GM10847 (cell line): ENCODE data around the gene ACOX1.

ENCODE experiments used
- POLR2A ChIP-seq: IDR thresholded peaks from 2 replicates; pipeline ENCODE4 v1.6.1; 2011; ENCODE audit not compliant: insufficient read length; ENCODE audit errors: extremely low read depth

Gene ACOX1

DNA sequence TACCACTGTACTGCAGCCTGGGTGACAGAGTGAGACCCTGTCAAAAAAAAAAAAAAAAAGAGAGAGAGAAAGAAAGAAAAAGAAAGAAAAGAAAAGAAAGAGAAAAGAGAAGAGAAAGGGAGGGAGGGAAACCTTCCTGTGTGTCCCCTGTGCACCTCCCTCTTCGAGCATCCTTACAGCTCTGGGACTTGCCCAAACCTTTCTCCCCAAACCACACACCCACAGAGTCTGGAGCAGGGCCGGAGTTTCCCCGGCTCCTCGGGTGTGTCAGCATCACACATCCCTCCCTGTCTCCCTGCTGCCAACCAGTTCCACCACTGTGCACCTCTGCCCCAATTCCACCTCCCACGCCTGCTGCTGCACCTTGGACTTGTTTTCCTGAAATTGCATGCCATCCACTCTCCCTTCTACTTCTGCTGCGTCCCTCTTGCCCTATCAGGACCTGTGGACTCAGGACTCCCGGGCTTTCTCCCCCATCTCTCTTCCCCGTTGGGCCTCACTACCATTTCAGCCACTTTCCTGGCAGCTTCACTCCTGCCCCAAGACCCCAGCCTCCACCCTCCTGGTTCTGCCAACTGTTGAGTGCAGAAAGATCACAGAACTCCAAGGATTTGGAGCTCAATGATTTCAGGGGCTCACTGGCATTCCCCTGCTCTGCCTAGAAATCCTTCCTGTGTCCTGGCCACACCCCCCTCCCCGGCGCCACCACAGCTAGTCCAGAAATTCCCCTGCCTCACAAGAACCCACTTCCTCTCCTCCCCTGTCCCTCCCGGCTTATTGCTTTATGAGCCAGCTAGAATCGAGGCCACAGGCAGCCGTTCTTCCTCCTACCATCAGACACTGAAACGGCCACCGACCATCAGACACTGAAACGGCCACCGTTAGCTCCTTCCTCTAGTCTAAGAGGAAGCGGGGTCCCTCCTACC, 18.0 kb upstream of the ACOX1 start:
- no peak for TF ChIP-seq POLR2A

DNA sequence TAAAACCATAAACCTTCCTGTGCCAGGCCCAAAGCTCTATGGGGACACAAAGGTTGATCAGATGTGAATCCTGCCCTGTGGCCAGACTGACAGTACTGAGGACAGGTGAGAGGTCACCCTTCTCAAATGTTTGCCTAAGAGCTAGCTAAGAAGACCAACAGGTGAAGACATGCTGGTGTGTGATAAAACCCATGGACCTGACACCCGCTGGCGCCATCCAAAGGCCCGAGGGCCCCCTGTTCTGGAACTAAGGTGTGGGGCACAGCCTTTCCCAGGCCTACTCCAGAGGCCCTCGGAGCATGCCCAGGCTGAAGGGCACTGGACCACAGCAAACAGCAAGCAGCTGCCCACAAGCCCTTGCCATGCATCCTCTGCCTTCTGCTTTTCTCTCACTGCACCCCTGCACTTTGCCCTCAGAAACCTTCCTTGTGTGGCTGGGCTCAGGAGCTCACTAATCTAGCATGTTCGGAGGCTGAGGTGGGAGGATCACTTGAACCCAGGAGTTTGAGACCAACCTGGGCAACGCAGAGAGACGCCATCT, 16.5 kb upstream of the ACOX1 start:
- TF ChIP-seq POLR2A = no peak

DNA sequence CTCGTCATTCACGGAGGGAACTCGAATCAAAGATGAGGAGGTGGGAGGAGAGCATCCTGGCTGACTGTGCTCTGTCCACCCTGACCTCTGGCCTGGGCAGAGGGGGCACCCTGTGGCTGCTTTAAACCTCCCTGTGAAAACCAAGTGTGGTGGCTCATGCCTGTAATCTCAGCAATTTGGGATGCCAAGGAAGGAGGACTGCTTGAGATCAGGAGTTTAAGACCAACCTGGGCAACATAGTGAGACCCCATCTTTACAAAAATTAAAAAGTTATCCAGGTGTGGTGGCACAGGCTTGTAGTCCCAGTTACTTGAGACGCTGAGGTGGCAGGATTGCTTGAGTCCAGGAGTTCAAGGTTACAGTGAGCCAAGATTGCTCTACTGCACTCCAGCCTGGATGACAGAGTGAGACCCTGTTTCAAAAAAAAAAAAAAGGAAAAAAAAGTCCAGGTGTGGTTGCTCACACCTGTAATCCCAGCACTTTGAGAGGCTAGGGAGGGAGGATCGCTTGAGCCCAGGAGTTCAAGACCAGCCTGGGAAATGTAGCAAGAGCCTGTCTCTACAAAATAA, 15.9 kb upstream of the ACOX1 start:
- no peak for TF ChIP-seq POLR2A

DNA sequence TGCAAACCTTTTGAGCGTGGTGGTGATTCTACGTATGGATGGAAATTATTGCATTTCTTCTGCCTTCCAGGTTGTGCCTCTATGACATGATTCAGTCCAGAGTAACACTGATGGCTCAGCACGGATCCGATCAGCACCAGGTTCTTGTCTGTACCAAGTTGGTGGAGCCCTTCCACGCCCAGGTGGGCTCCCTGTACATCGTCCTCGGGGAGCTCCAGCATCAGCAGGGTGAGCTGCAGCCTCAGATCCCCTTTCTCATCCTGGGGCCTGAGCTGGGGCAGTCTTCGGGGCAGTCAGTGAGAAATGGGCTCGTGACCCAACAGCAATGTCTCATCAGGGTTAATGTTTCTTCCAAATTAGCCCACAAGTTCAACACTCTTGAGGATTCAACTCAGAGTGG, 12.4 kb upstream of the ACOX1 start:
- no peak for TF ChIP-seq POLR2A

DNA sequence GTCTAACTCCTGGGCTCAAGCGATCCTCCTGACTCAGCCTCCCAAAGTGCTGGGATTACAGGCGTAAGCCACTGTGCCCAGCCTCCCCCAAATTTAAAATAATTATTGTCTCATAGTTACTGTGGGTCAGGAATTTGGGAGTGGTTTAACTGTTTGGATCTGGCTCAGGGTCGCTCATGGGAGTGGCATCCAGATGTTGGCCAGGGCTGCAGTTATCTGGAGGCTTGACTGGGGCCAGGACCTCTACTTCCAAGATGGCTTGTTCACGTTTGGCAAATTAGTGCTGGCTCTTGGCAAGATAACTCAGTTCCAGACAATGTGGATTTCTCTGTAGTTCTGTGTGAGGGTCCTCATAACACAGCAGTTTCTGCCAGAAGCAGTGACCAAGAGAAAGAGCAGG, 8.1 kb upstream of the ACOX1 start:
- TF ChIP-seq POLR2A = no peak

DNA sequence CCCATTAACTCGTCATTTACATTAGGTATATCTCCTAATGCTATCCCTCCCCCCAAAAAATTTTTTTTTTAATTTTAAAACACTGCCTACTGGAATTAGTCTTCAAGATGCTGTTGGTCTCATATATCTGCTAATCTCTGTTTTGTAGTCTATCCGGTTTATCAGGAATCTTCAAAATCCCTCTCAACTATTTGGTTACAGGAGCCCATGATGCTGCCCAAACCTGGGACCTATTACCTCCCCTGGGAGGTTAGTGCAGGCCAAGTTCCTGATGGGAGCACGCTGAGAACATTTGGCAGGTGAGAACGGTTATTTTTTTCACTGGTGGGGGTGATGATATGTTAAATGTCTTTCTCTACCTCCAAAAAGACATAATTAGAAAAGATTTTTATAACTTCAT, 7.0 kb upstream of the ACOX1 start:
- TF ChIP-seq POLR2A = no peak

- TF ChIP-seq POLR2A = no peak
Measured at GRCh38 chr17:75983501-75984181, 4.7 kb upstream of the ACOX1 start.

- TF ChIP-seq POLR2A = no peak
Measured at GRCh38 chr17:75981019-75981615, 2.2 kb upstream of the ACOX1 start.

- TF ChIP-seq POLR2A = no peak
Measured at GRCh38 chr17:75980188-75981018, 1.4 kb upstream of the ACOX1 start.

GRCh38 chr17:75979705-75980187, 780 bp upstream of the ACOX1 start:
- TF ChIP-seq POLR2A = no peak

GRCh38 chr17:75976175-75976848, 2.7 kb downstream of the ACOX1 start:
- no peak for TF ChIP-seq POLR2A

DNA sequence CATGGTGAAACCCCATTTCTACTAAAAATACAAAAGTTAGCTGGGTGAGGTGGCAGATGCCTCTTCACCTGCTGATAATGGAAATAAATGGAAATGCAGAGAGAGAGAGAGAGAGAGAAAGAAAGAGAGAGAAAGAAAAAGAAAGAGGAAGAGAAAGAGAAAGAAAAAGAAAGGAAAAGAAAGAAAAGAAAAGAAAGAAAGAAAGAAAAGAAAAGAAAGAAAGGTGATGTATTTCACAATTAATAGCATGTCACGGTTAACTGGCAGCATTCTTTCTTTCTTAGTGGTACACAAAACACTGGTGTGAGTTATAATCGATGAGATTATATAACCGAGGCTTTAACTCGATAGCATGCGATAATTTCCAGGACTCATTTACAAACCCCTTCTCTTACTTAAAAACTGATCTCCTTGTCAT, 3.2 kb downstream of the ACOX1 start:
- TF ChIP-seq POLR2A = no peak

GRCh38 chr17:75970626-75971025, 8.3 kb downstream of the ACOX1 start:
- TF ChIP-seq POLR2A = no peak

DNA sequence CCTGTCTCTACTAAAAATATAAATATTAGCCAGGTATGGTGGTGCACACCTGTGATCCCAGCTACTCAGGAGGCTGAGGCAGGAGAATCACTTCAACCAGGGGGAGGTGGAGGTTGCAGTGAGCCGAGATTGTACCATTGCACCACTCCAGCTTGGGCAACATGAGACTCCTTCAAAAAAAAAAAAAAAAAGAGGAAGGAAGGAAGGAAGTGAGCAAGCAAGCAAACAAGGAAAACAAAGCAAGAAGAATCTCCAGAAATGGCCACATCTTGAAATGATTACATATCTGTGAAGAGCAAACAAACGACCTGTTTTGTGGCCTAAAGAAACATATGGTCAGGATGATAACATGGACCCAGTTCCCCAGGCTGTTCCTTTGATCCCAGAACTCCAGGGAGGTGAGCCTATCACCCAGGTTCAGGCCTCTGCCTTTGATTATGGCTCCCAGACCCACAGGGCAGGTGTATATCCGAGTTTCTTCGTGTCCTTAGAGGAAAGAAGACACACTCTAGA, 8.9 kb downstream of the ACOX1 start:
- TF ChIP-seq POLR2A = no peak
